HG03280 (cell line): Measurements from ENCODE around the gene CABP7.

ENCODE experiments used
- ATAC-seq: cut with Tn5 transposase; IDR thresholded peaks from one replicate; pipeline ENCODE4 v1.9.1; 2021; ENCODE audit warnings: mild to moderate bottlenecking, moderate library complexity; ENCODE audit not compliant: unreplicated experiment

The CABP7 gene

DNA sequence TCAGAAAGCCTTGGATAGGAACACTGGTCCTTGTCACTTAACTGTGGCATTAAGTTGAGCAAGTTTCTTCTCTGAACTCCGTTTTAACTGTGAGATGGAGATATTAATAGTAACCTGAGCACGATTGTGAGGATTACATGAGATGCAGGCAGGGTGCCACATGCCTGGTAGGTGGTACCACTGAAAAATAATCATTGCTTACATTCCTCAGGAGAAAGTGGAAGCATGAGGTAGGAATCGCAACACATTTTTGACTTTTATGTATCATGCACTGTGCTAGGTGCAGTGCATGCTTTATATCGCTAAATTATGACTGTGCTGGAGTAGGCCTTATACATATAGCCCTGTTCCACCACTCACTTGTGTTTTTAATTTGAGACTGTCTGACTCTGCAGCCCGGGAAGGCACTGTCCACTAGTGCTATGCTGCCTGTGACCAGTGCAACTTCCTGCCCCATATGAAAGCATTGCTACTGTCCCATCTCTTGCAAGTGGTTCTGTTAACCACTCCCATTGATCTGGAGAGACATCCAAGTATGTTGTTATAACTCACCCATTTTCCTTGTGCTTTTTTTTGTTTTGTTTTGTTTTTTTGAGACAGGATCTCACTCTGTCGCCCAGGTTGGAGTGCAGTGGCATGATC, 48.4 kb downstream of the CABP7 start:
- no peak for ATAC-seq

DNA sequence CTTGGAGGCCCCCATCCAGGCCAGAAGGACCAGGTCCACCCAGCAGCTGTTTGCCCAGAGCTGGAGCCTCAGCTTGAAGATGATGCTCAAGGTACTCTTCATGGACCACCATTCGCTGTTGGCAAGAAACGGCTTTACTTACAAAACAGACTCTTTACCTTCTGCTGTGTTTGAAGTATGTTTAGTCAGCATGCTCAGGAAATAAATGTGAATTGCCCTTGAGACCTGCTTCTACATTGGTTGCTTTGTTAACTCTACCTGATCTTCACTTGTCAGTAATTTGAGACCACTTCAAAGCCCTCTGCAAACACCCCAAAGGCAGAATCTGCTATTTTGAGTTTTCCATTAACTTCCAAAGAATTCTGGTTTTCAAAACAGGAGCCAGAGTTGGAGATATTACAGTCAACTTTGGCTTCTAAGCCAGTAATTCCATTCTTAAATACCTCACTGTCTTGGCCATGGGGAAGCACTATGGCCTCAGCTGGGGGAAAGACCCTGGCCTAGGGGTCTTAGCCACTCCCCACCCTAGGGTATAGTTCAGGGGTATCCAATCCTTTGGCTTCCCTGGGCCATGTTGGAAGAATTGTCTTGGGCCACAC, 50.0 kb downstream of the CABP7 start:
- ATAC-seq, result no peak

DNA sequence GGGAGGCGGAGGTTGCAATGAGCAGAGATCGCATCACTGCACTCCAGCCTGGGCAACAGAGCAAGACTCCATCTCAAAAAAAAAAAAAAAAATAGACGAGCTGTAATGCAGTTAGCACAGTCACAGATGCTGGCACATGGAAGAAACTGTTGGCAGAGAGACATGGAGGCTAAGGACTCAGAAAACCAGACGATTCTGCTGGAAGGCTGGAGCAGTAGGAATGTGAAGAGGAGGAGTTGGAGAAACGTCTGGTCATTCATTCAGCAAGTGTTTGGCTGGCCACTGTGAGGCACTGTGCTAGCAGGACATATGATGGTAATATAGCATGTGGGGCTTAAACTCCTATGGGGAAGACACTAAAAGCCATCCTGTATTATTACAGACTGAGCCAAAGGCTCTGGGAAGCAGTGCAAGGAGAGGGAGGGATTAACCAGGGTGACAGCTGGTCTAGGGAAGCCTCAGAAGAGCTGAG, 52.4 kb downstream of the CABP7 start:
- no peak for ATAC-seq

DNA sequence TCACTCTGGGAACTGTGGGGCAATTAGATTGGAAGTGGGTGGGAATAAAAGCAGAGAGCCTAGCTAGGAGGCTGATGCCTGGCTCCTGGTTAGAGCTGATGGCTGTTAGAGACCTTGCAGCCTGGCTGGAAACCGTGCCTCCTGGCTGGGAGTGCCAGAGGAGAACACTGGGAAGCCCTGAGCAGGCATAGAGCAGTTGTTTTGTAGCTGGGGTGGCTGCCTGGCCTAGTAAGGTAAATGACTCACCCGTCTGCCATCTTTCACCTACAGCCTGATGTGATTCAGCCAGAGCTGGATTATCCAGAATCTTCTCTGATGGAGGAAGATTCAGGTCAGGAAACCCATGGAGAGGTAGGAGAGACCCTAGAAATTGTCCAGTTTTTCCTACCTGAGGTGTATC, 53.4 kb downstream of the CABP7 start:
- no peak for ATAC-seq

DNA sequence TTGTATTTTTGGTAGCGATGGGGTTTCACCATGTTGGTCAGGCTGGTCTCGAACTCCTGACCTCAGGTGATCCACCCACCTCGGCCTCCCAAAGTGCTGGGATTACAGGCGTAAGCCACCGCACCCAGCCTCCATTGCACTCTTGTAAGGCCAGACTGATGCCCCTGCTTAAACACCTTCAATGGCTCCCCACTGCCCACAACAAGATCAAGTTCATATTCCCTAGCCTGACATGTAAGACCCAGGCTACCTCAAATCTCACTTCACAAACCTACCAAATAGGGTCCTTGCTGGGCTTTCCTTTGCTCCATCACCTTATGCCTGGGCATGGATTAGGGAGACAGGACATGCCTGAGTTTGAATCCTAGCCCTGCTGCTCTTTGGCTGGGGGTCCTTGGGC, 60.4 kb downstream of the CABP7 start:
- ATAC-seq, result no peak

DNA sequence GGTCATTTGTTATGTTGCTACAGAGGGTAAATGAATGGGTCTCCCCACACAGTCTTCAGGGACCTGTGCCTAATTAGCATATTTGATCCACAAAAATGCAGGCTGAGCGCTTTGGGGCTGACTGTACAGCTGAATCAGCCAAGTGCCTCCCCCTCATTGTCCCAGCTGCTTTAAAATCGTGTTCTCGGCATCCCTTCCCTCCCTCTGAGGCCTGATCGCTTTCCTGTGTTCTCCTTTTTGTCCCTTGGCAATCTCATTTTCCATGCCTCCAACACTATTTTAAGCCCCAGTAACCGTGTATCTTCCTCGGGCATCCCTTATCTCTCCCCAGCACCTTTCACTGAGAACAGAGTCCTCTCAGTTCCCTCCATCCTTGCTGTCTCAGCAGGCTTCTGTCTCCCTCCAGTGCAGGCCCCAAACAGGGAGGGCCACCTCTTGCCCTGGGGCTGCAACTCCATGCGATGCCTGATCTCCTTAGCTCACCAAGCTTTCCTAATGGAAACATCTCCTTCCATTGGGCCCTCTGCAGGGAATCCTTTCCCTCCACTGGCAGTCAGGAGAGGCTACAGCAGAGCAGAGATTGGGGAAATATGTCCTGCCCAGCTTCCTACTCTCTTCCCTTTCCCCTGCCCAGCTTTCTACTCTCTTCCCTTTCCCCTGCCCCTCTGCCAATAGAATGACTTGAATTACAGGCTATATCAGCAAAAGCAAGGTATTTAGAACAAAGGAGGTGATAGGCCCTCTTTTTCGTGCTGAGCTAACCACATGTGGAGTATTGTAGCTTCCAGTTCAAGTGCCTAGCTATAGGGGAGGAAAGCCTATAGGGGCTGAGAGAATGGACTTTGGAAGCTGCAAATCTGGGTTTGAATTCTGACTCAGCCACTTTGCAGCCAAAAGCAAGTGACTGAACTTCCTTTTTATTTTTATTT, 61.2 kb downstream of the CABP7 start:
- ATAC-seq, result no peak
